Lower leg skin (tissue), 3 donors: Measurements from ENCODE around the gene NAT8L.

Source experiments
- POLR2A ChIP-seq, 2 donors: fragments of 450-650 bp; IDR thresholded peaks; one replicate each; pipeline ENCODE4 v1.6.1; 2016 to 2017; ENCODE audit warnings: antibody characterized with exemption in 2 of 2, mild to moderate bottlenecking in 1 of 2, moderate library complexity in 1 of 2
- TF ChIP-seq, protein P1 (sequence below), 3 donors: fragments of 450-650 bp; IDR thresholded peaks; one replicate each; pipeline ENCODE4 v1.5.1; 2016; ENCODE audit warnings: antibody characterized with exemption in 3 of 3, mild to moderate bottlenecking in 3 of 3, moderate library complexity in 2 of 3

DNA sequence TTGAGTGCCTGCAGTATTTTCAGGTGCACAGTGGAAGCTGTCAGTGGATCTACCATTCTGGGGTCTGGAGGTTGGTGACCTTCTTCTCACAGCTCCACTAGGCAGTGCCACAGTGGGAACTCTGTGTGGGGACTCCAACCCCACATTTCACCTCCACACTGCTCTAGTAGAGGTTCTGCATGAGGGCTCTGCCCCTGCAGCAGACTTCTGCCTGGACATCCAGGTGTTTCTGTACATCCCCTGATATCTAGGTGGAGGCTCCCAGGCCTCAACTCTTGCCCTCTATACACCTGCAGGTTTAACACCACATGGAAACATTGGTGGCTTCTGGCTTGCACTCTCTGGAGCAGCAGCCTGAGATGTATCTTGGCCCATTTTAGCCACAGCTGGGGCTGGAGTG is 33.3 kb upstream of the NAT8L start:
- TF ChIP-seq, protein P1, sequence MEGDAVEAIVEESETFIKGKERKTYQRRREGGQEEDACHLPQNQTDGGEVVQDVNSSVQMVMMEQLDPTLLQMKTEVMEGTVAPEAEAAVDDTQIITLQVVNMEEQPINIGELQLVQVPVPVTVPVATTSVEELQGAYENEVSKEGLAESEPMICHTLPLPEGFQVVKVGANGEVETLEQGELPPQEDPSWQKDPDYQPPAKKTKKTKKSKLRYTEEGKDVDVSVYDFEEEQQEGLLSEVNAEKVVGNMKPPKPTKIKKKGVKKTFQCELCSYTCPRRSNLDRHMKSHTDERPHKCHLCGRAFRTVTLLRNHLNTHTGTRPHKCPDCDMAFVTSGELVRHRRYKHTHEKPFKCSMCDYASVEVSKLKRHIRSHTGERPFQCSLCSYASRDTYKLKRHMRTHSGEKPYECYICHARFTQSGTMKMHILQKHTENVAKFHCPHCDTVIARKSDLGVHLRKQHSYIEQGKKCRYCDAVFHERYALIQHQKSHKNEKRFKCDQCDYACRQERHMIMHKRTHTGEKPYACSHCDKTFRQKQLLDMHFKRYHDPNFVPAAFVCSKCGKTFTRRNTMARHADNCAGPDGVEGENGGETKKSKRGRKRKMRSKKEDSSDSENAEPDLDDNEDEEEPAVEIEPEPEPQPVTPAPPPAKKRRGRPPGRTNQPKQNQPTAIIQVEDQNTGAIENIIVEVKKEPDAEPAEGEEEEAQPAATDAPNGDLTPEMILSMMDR (IDR thresholded peaks at IDR 0.05) = no peak
- TF ChIP-seq POLR2A (IDR thresholded peaks at IDR 0.05) = no peak
